ENCODE results near the gene PICALM. TPM values are rescaled to one million over a fixed set of nuclear protein-coding genes. Genes with fewer than 3 reads are reported as not detected.
"Not testable (repeated sequence)": the region's sequence is repeated elsewhere in the genome, so short reads cannot be mapped to it uniquely, and the experiment has no call there.

Gene PICALM
- total RNA-seq, 1 donor from 2014 or later: 261 TPM

GRCh38 chr11:85988780-85989179 is 80.1 kb downstream of the PICALM start:
- DNase-seq (ENCODE audit: low spot score): no peak

GRCh38 chr11:85977751-85978160 is 91.1 kb downstream of the PICALM start:
- DNase-seq (ENCODE audit: low spot score): no peak

GRCh38 chr11:85976525-85976924 is 92.4 kb downstream of the PICALM start:
- no peak for DNase-seq (ENCODE audit: low spot score)

GRCh38 chr11:85974122-85974521 is 94.8 kb downstream of the PICALM start:
- no peak for DNase-seq (ENCODE audit: low spot score)

- DNase-seq (ENCODE audit: low spot score): no peak
Measured at GRCh38 chr11:85970593-85970992, 98.3 kb downstream of the PICALM start.

GRCh38 chr11:85967457-85967856 is 101.4 kb downstream of the PICALM start:
- no peak for DNase-seq (ENCODE audit: low spot score)

DNA sequence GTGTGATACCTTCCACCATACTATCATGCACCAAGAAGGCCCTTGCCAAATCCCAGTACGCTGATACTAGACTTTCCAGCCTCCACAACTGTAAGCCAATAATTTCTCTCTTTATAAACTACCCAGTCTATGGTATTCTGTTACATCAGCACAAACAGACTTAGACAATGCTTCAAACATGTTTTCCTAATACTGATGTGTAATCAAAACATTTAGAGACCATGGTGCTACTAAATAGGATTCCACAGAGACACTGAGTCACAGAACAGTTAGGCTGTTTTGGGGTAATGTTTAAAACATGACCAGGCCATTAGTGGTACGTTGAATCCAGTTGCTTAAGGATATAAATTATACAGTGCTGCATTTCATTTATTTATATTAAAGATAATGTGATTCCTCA is 103.7 kb downstream of the PICALM start:
- no peak for DNase-seq (ENCODE audit: low spot score)

DNA sequence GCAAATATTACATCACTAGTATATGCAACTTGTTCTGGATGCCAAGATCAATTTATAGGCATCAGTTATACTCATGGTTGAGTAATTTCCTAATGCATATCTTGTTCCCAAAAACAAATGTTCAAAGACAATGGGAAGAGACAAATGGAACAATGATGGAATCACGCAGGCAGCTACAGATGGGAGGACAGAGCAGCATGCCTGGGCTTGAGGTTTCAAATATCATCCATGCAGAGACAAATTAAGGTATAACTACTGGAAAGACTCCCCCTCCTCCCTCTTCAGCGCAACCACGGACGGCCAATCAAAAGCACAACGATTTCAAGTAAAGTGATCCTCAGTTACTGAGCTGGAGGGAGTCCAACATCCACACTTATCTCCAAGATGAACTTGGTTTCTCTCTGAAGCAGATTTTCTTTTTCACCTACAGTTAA is 106.9 kb downstream of the PICALM start:
- no peak for DNase-seq (ENCODE audit: low spot score)

DNA sequence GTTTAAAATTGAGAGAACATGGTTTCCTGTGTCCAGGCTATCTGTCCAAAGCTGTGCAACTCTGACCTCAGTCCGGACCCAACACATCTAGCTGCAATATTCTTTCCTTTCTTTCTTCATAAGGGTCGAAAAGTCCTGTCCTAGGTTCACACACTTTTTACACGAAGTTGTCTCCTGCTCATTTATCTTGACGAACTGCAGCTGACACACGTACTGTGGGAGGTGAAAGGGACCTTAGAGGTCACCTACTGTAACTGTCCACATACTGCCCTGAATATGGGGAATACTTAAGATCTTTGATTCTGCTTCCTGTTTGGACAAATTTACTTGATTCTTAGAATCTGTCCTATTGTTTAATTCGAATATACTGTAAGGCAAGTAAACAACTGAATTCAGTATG is 107.8 kb downstream of the PICALM start:
- DNase-seq (ENCODE audit: low spot score): no peak

GRCh38 chr11:85960678-85961077 is 108.2 kb downstream of the PICALM start:
- no peak for DNase-seq (ENCODE audit: low spot score)

DNA sequence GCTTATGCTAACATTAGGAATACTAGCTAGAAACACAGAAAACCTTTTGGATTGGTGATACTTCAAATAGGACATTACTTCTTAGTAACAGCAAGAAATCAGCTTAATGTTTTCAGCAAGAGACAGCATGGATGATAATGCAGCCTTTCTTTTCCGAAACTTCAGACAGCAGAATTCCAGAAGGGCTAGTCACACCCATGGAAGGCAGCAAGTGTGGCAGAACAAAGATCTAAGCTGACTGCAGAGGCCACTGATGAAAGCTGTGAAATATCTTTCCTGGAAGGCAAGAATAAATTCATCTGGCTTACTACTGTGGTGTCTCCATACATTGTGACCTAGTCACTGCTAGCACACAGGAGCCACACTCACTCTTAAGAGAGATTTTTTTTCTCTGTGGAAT is 113.4 kb downstream of the PICALM start:
- DNase-seq (ENCODE audit: low spot score): no peak

DNA sequence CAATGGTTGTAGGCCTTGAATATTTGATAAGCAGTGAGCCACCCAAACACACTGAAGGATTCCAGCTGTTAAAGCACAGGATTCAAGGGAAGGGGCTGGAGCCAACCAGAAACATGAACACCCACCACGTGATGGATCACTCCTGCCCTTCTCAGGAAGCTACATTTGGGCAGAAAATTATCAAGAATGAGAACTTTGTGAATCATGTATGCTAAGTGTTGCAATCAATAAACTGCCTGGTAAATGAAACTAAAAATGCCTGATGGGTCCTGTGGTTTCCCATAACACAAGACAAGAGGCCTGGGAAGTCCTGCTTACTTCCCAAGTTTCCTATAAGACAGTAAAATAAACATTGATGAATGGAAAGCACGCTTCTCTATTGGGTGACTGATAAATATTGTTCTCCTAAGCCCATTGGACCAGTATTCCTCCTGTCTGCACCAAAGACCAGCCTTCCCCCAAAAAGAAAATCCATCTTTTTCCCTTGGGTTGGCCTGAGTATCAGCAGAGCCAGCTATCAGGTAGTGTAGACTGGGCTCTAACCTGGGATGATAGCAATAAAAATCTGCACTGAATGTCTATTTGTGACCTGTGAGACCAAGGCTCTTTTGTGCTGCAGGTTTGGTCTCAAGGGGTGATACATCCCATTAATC is 115.3 kb downstream of the PICALM start:
- DNase-seq (ENCODE audit: low spot score): no peak

- DNase-seq (ENCODE audit: low spot score): not testable (repeated sequence)
Measured at GRCh38 chr11:85952108-85952485, 116.8 kb downstream of the PICALM start.

- DNase-seq (ENCODE audit: low spot score): no peak
Measured at GRCh38 chr11:85951428-85952107, 117.3 kb downstream of the PICALM start.

DNA sequence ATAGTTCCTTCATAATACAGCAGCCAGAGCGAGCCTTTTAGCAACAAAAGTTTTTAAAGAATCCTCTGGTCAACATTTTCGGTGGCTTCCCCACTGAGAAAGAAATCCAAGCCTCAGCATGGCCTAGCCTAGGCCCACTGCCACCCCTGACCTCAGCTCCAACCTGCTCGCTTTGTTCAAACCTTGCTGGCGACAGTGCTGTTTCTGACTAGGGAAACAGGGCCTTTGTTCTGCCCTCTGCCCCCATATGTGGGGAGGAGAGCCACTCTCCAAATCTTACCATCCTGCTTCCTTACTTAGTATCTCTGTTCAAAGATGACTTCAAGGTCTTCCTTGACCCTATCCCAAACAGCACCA is 117.9 kb downstream of the PICALM start:
- DNase-seq (ENCODE audit: low spot score): no peak

DNA sequence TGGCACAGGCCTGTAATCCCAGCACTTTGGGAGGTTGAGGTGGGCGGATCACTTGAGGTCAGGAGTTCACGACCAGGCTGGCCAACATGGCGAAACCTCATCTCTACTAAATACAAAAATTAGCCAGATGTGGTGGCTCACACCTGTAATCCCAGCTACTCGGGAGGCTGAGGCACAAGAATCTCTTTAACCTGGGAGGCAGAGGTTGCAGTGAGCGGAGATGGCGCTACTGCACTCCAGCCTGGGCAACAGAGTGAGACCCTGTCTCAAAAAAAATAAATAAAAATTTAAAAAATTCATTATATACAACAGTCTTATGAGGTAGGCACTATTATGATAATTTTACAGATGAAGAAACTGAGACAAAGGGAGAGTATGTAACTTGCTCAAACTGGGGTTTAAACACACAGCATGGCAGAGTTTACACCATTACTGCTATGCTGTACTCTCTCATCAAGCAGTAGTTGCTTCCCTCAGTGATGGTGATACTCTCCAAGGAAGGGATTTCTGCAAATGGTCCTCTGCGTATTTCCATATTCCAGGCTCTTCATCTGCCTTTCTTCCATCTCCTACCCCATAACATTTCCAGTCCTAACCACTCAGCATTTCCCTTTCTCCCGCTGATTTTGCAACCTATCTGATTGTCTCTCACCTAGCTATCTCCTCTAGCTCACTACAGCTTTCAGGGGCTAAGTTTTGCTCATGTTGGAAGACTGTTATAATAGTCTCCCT is 118.4 kb downstream of the PICALM start:
- no peak for DNase-seq (ENCODE audit: low spot score)

- no peak for DNase-seq (ENCODE audit: low spot score)
Measured at GRCh38 chr11:85949798-85950197, 119.1 kb downstream of the PICALM start.

DNA sequence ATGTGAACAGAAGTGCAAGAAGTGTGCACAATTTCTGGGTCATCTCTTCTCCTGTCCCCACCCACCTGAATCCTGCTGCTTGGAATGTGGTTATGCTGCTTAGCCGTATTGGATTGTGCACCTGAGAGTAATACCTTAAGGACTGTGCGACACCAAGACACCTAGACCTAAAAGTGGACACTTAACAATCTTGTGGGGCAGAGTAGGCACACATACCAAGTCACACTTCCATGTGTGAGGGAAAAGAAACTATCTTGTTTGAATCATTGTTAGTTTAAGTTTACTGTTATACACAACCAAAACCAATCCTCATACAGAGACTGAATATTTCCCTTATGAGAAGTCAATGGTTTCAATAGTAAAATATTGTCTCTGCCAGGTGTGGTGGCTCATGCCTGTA is 120.0 kb downstream of the PICALM start:
- DNase-seq (ENCODE audit: low spot score): no peak

- no peak for DNase-seq (ENCODE audit: low spot score)
Measured at GRCh38 chr11:85947431-85948272, 121.2 kb downstream of the PICALM start.

- no peak for DNase-seq (ENCODE audit: low spot score)
Measured at GRCh38 chr11:85946221-85946620, 122.7 kb downstream of the PICALM start.

DNA sequence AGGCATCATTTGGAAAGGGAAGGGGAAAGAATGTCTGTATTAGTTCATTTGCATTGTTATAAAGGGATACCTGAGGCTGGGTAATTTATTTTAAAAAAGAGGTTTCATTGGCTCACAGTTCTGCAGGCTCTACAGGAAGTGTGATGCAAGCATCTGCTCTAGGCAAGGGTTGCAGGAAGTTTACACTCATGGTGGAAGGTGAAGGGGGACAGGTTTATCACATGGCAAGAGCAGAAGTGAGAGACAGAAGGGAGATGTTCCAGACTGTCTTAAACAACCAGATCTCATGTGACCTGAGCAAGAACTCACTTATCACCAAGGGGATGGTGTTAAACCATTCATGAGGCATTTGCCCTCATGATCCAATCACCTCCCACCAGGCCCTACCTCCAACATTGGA is 123.1 kb downstream of the PICALM start:
- no peak for DNase-seq (ENCODE audit: low spot score)

- no peak for DNase-seq (ENCODE audit: low spot score)
Measured at GRCh38 chr11:85945296-85945695, 123.6 kb downstream of the PICALM start.

Measured in ureter (tissue), 1 donor.